Skeletal muscle satellite cell (primary cell): Measurements from ENCODE around the gene GIMAP8.
"Not testable (repeated sequence)": the region's sequence is repeated elsewhere in the genome, so short reads cannot be mapped to it uniquely, and the experiment has no call there.

Experiments
- H3K27me3 ChIP-seq: 2 replicates; pipeline ENCODE4 v1.7.0; 2013; ENCODE audit warnings: low read length; ENCODE audit not compliant: control insufficient read depth, insufficient read depth
- H3K36me3 ChIP-seq: 2 replicates; pipeline ENCODE4 v1.7.0; 2013; ENCODE audit warnings: mild to moderate bottlenecking, control low read depth, low read length; ENCODE audit not compliant: insufficient read depth
- H3K4me1 ChIP-seq: 2 replicates; pipeline ENCODE4 v1.7.0; 2013; ENCODE audit warnings: low read length; ENCODE audit not compliant: control insufficient read depth, insufficient read depth
- H3K4me2 ChIP-seq: 2 replicates; pipeline ENCODE4 v1.7.0; 2013; ENCODE audit warnings: mild to moderate bottlenecking, low read length
- H3K4me3 ChIP-seq: 2 replicates; pipeline ENCODE4 v1.7.0; 2013; ENCODE audit warnings: low read length
- H3K9ac ChIP-seq: 2 replicates; pipeline ENCODE4 v1.7.0; 2013; ENCODE audit warnings: mild to moderate bottlenecking, low read depth, low read length, moderate library complexity
- H3K9me3 ChIP-seq: replicated peaks from 2 replicates; pipeline ENCODE4 v1.7.0; 2013; ENCODE audit warnings: mild to moderate bottlenecking, control low read depth, low read length

Gene GIMAP8

DNA sequence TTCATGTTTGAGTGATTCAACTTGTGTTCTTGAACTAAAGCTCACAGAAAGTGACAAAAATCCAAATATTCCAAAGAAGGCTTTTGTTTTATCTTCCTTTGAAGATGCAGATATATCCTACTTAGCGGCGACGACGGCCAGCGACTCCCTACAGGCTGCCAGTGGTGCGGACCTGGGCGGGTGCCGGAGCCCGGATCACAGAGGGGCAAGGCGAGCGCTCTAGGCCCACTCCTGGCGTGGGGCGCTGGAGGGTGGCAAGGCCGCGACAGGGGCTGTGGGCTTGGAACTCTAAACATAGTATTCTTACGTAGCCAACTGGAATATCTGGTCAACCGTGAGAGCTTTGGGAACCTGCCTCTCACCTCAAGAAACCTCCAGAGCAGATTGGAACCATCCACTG lies 63.3 kb downstream of the GIMAP8 start:
- Histone ChIP-seq H3K4me3 (no peak overlapping the region), H3K27me3 (no peaks in the 10 kb centered on the region), H3K9me3 (no peaks in the 10 kb centered on the region), H3K36me3 (no peaks in the 10 kb centered on the region), H3K9ac (no peak overlapping the region), H3K4me2 (no peak overlapping the region), H3K4me1 (no peaks in the 10 kb centered on the region)

GRCh38 chr7:150514748-150515222 lies 64.4 kb downstream of the GIMAP8 start, which contains the start of gene GIMAP7:
Gene GIMAP7 (plus strand): TSS chr7:150514872. CDS start chr7:150519975, 5,103 bp downstream.
- H3K4me1 ChIP-seq: no peaks in the 10 kb centered on the region
- no peaks in the 10 kb centered on the region for H3K9me3 ChIP-seq
- H3K27me3 ChIP-seq: no peaks in the 10 kb centered on the region
- H3K4me2 ChIP-seq: no peak within 1 kb of the TSS
- H3K9ac ChIP-seq: no peak within 1 kb of the TSS
- H3K4me3 ChIP-seq: no peak within 1 kb of the TSS
- no peaks in the 10 kb centered on the region for H3K36me3 ChIP-seq

DNA sequence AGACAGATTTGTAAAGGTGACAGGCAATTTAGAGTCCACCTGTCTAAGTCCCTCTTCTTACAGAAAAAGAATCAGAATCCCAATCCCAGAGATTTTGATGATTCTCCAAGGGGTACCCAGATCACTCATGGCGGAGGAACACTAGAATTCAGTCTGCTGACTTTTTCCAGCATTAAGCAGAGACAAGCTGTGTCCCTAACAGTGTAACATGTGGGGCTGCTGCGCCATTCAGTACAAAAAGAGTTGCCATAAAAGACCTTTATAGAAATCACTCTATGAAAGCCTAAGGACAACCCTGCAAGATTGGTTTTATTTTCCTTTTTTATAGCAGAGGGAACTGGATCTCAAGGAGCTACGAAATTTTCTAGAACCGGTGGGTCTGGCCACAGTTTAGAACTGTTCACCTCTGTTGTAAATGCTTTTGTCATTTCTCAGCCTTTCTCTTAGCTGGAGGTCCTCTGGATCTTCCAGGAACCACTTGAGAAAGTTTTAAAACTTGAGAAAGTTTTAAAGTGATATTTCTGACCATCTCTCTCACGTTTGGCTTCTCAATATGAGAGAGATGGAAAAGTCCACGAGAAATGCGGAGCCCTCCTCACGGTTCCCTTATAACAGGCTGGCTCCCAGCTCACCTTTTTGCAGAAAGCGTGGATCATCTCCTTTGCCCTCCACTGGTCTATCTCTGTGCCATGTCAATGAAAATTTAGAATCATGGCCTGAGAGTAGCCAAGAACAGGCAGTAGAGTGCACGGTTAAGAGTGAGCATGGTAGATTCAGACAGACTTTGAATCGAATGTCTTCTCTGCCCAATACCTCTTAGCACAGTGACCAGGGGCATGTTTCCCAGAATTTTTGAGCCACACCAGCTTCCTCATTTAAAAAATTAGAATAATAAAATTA lies 65.1 kb downstream of the GIMAP8 start:
- Histone ChIP-seq H3K27me3 (no peaks in the 10 kb centered on the region), H3K4me1 (no peaks in the 10 kb centered on the region), H3K36me3 (no peaks in the 10 kb centered on the region), H3K4me2 (no peak overlapping the region), H3K4me3 (no peak overlapping the region), H3K9me3 (no peaks in the 10 kb centered on the region), H3K9ac (no peak overlapping the region)

DNA sequence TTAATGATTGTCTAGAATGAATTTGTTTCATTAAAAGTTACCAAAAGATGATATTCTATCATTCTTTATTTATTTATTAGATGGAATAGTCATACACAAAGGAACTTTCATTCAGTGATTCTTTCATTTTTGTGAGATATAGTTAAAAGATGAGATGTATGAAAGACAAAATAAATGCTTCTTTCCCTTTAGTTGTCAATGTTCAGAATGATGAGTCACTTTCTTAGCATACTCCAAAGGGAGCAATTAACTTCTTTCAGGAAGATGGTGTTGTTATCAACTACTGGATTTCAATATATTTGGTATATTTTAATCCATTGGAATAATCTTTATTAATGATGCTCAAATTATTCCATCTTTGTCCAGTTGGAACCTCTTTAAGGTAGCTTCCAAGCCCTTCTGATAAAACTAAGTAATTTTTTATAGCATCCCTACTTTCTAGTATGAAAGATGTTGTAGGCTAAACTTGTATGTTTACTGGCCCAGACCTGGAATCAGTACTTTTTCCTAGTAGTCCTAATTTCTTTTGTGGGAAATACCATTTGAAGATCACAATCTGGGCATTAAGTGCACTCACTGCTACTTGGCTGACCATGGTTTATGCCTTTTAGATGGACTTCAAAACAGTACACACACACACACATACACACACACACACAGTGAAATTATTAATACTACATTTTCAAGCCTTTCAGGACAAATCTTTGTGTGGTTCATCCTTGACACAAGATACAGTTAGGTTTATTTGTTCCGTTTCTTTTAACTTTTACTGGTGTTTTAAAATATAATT lies 66.7 kb downstream of the GIMAP8 start:
- H3K9me3 ChIP-seq: no peaks in the 10 kb centered on the region
- H3K4me1 ChIP-seq: no peaks in the 10 kb centered on the region
- H3K9ac ChIP-seq: no peak overlapping the region
- H3K4me3 ChIP-seq: no peak overlapping the region
- no peak overlapping the region for H3K4me2 ChIP-seq
- H3K27me3 ChIP-seq: no peaks in the 10 kb centered on the region
- H3K36me3 ChIP-seq: no peaks in the 10 kb centered on the region

DNA sequence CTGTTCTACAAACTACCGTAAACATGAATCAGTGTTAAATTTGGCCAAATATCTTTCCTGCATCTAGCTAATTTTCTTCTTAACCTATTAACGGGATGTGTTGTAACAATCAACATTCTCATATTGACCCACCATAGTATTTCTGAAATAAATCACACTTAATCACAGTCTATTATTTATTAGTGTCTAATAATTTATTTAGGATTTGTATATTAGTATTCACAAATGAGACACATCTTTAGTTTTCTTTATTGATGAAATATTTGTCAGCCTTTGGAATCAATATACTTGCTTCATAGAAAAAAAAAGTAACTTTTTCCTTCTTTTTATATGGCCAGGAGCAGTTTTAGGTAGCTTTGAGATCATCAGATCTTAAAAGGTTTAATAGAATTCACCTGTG lies 68.9 kb downstream of the GIMAP8 start:
- Histone ChIP-seq H3K9me3 (no peaks in the 10 kb centered on the region), H3K4me3 (no peak overlapping the region), H3K36me3 (no peaks in the 10 kb centered on the region), H3K27me3 (no peaks in the 10 kb centered on the region), H3K4me1 (no peaks in the 10 kb centered on the region), H3K9ac (no peak overlapping the region), H3K4me2 (no peak overlapping the region)

- no peak overlapping the region for H3K4me3 ChIP-seq
- H3K27me3 ChIP-seq: no peaks in the 10 kb centered on the region
- no peaks in the 10 kb centered on the region for H3K36me3 ChIP-seq
- no peak overlapping the region for H3K4me2 ChIP-seq
- no peaks in the 10 kb centered on the region for H3K9me3 ChIP-seq
- no peaks in the 10 kb centered on the region for H3K4me1 ChIP-seq
- no peak overlapping the region for H3K9ac ChIP-seq
Observed at GRCh38 chr7:150520145-150520544, 69.7 kb downstream of the GIMAP8 start.

GRCh38 chr7:150522931-150523330 lies 72.5 kb downstream of the GIMAP8 start:
- not testable (repeated sequence) for H3K4me1 ChIP-seq, H3K27me3 ChIP-seq, H3K36me3 ChIP-seq, H3K9ac ChIP-seq, H3K9me3 ChIP-seq, H3K4me2 ChIP-seq, H3K4me3 ChIP-seq

DNA sequence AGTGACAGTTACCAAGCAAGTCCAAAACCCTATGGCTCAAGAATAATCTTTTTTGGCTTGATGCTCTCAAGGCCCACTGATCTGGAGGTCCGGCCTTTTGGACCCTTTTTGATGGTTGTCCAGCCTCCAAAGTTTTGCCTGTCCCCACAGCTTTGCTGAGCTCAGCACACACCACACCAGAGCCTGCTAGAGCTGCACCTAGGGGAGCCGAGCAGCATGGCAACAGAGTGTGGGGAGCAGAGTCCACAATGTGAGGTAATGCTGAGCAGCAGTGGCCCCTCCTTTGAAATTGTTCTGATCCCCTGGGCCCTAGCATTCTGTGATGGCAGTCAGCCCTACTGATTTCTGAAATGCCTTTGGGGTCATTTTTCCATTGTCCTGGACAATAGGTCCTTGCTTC lies 73.6 kb downstream of the GIMAP8 start:
- no peaks in the 10 kb centered on the region for H3K9me3 ChIP-seq
- no peaks in the 10 kb centered on the region for H3K4me1 ChIP-seq

More for the DNA sequence above, 73.6 kb downstream of the GIMAP8 start:
- H3K9ac ChIP-seq: no peak overlapping the region
- H3K36me3 ChIP-seq: no peaks in the 10 kb centered on the region
- H3K4me2 ChIP-seq: no peak overlapping the region
- no peak overlapping the region for H3K4me3 ChIP-seq
- no peaks in the 10 kb centered on the region for H3K27me3 ChIP-seq
